Cerebellar cortex (tissue), 1 donor: Measurements from ENCODE around the gene ATP6V1G3.
A peak's percentile ranks its signal among the peaks of the same experiment; 100 is the strongest.
"Not testable (repeated sequence)": the region's sequence is repeated elsewhere in the genome, so short reads cannot be mapped to it uniquely, and the experiment has no call there.

ENCODE experiments used
- DNase-seq: peaks from one replicate; pipeline ENCODE4 v3.0.0-alpha.2; 2015; ENCODE audit warnings: low spot score

ATP6V1G3 gene

GRCh38 chr1:198542632-198543031, 2.2 kb upstream of the ATP6V1G3 start:
- no peak for DNase-seq

DNA sequence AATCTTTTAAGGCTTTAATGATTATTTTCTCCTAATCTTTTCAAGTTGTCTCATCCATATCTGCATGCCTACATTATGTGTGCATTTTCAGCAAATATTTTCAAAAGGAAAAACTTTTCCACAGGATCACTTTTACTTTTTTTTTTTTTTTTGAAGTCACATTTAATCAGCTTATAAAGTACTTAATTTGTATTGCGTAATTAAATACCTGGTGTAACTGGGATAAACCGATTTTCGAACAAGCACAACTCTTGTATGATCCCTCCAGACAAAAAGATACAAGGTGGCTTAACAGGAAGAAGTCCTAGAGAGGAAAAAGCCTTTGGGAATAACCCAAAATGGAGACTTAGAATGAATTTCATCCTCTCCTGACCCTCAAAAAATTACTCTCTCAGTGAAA, 1.3 kb upstream of the ATP6V1G3 start:
- no peak for DNase-seq

GRCh38 chr1:198538579-198539364, 1.7 kb downstream of the ATP6V1G3 start:
- no peak for DNase-seq

GRCh38 chr1:198535631-198536030, 4.8 kb downstream of the ATP6V1G3 start:
- no peak for DNase-seq

DNA sequence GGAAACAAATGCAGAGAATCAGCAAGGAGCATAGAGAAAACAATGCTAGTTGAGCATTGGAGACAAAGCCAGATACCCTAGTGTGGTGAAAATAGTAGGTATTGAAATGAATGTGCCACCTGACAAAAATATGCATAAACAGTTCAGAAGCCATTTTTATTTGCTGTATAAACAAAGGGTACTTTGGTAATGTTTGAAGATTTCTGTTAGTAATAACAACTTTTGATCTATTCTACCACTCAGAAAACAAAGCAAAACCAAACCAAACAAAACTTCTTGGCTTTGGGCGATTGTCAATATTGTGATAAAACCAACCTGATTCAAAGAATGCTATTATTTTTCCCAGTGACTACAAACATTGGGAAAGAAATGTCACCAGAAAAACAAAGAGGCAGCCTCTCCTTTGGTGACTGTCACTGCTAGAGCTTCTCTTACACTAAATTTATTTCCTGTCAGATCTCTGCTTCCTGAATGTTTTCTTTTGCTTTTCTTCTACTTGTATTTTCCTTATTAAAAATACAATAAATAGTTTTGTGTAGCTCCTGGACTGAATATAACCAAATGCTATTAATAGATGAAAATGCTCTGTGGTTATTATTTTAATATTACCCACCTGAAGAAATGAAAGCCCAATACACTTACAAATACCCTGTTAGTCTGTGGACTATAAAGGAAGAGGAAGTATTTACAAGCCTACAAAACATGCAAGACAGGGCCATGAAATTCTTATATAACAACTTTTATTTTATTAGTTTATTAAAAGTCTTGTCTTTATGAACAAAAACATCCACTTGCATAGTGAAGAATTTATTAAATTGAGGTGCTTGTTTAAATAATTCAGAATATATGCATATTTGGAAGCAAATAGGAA, 5.7 kb downstream of the ATP6V1G3 start:
- DNase-seq = no peak

DNA sequence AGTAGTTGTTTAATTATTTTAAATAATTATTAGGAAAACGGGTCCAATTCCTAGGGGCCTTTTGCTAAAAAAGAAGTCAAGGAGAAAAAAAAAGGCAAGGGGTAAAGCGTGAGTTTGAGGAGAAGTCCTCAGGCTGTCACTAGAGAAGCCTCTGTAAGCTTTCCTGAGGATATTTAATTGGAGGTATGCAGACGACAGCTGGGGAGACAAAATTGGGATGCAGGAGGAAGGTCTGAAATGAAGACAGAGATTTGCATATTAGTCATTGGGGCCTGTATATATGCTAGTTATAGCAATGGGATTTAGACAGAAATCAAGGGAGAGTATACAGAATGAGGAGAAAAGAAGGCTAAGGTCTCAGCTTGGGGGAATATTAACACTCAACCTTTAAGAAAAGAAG, 8.6 kb downstream of the ATP6V1G3 start:
- no peak for DNase-seq

DNA sequence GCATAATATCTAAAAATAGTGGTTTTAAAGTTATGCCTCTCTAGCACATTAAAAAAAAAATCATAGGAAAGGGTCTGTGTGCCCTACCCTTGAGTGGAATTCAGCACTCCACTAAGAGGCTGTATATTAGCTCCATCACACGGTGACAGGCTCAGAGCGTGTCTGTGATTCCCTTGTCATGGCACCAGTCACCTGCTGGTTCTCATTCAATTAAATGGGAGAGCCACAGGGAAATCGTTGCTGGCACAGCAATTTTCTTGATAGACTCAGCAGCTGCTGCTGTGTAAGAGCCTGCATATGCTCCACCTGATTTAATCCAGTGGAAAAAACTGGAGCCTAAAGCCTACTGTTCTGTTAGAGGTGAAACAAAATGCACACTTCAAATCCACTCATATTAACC, 9.5 kb downstream of the ATP6V1G3 start:
- no peak for DNase-seq

DNA sequence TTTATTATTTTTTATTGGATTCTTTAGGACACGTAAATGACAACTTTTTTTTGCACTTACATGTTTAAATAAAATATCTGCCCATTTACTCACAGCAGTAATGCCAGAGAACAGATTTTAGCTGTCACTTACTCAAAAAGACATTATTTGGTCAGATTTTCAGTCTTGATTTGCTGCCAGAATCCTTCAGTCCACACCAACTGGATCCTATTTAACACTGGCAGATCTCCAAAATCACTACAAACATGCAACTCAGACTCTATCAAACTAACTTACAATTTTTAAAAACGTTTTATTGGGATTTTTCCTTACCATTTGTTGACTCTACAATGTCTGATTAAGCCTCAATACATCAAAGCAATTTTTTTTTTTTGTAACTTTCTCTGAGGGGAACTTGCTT, 11.1 kb downstream of the ATP6V1G3 start:
- DNase-seq = peak; percentile 19

DNA sequence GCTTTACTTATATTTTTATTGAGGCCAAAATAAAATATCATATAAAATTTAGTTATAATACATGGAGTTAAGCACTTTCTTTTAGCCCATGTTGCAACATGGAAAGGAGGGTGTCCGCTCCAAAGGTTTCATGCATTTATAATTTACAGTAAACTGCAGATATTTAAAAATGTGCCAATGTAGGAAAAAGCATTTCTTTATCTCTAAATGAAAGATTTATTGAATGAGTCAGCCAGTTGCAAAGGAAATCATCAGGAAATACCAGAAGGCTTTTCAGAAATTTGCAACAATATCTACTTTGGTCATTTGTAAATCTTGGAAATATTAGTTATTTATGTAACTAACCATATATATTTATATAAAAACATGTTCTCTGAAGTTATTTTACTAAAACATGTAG, 12.1 kb downstream of the ATP6V1G3 start:
- DNase-seq = no peak

DNA sequence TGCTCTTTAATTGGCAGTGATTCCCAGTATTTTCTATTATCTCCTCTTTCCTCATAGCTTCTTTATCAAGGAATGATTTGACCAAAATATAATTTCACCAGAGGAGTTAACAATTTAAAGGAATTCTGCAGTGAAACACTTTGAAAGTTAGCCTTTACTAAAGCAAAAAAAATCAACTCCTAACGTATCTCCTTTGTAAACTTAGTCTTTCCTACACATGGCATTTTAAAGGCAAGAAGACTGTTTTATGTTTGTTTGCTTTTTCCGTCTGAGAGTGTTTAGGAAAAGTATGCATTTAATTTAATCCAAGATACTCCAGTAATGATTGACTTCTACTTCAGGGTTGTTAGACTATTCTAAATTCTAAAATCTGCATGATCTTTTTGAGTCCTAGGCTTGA, 15.9 kb downstream of the ATP6V1G3 start:
- DNase-seq = no peak

DNA sequence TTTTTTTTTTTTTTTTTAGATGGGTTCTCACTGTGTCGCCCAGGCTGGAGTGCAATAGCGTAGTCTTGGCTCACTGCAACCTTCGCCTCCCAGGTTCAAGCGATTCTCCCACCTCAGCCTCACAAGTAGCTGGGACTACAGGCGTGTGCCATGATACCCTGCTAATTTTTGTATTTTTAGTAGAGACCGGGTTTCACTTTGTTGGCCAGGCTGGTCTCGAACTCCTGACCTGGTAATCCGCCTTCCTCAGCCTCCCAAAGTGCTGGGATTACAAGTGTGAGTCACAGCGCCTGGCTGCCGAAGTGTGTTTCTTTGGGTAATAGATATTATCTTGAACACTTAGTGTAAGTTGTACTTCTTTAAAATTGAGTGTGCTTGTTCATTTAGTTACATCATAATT, 16.4 kb downstream of the ATP6V1G3 start:
- DNase-seq = not testable (repeated sequence)

DNA sequence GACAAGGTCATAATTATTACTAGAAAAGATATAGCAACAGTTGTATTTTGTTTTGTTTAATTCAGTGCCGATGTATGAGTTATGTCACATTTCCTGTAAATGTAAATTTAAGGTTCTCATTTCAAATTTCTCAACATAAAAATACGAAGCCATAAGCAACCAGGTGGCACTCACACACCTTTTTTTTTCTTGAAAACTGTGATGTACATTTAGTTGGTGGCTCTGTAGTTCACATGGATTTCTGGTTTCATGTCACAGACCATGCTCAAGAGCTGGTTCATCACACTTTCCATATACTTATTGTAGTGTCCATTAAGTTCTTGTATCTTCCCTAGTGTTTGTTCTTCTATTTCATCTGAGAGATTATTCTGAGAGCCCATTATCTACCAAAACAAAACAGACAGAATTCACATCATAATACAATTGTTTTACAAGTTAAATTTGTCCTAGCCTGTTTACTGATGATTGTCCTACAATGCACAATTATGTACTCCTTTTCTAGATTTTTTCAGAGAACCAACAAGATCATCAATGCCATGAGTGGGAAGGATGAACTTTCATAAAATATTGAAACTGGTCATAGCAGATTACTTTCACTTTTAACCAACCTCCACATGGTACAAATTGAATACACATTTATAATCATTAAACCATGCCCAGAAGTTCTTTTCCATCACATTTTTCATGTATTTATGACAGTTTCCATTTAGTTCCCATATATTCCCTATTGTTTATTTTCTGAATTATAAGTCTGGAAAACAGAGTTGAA, 17.1 kb downstream of the ATP6V1G3 start:
- DNase-seq = no peak

- DNase-seq = no peak
Observed at GRCh38 chr1:198520524-198521254, 19.8 kb downstream of the ATP6V1G3 start.

DNA sequence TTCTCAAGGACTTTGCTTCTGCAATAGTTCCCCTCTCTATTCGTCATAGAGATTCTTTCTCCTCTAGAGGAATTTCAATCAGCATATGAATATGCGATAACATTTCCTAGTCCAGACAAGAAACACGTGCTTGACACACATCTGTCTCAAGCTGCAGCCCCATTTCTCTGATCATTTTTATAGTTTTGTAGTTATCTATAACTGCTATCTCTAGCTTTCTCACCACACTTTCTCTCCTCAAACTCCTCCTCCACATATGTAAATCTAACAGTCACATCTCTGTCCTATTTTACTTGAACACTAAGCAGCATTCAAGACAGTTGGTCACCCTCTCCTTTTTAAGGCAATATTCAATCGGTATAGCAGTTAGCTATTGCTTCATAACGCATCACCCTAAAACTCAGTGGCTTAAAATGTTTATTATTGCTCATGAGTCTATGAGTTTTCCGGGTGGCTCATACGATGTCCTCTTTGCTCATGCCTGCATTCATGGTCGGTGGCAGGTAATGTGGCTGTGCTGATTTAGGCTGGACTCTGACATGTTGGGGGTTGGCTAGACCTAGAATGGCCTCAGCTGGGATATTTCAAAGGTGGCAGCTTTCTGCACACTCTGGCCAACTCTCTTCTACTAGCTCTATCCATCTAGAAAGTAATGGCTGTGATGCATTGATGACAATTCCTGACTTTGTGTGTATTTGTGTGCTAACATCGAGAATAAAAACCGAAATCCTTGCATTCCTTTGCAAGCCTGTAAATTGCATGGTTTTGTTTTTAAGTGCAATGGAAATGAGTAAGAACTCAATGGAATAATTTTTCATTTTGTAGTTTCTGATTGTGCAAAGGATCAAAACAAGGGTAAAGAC, 20.6 kb downstream of the ATP6V1G3 start:
- no peak for DNase-seq

DNA sequence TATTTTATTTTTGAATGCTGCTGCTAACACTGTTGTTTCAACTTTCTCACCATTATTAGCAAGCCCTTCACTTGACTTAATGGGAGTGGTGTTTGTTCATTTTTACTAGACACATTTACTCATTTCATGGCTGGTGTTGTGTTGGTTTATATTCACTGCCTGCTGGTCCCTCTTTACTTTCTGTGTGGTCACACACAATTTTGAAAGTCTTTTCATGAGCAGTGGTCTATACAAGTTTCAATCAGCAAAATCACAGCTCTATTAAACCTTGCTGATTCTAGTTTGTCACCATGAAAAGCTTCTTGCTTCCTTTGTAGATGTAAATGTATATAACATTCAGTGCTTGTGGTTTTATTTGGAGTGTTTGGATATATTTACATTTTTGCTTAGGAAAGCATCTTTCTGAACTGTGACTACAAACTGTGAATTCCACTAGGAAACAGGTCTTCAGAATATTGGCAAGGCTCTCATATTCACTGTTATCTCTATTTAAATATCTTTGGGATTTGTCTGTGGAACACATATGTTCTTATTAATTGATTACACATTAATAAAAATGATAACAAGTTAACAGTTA, 22.8 kb downstream of the ATP6V1G3 start:
- DNase-seq = no peak

DNA sequence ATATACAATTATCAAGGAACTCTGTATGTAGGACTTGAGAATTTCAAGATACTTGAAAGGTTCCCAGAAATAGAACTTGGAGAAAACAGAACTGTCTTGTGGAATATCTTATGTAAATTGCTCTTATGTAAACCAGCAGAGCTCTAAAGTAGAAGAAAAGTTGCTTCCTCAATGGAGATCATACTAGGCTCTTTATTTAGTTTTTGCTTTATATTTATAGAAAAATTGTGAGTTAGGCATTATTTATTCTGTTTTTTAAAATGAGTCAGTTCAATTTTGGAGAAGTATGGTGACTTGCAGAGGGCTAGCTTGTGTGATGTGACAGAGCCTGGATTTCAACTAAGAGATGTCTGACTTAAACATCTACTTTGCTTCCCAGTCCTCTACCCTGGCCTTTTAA, 40.4 kb downstream of the ATP6V1G3 start:
- DNase-seq = no peak

GRCh38 chr1:198499588-198499987, 40.9 kb downstream of the ATP6V1G3 start:
- DNase-seq = no peak

DNA sequence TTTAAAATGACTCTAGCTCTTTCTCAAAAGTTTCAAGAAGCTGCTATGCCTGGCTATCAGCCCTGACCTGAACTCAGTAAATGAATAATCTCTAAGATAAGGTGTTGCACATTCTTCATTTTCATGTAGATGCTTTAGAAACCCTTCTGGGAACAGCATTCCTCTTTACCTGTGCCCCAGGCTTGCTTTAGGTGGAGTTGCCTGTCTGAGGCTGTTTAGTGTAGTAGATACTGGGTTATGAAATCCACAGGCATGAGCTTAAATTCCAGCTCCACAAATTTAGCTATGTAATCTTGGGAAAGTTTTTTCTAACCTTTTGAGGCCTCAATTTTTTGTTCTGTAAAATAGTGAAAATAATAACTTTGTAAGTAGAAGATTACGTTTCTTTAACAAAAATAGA, 41.6 kb downstream of the ATP6V1G3 start:
- DNase-seq = no peak

DNA sequence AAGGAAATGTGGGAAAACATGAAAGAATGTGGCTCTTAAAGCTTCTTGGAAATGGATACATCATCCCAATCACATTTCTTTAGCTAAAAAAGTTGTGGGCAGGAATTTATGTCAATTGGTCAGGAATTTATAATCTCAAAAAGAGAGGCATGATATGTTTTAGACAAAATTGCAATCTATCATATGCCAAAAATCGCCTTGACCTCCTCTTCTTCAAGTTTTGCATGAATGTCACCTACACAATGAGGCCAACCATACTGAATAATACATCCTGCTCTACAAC, 42.4 kb downstream of the ATP6V1G3 start:
- DNase-seq = no peak

- no peak for DNase-seq
Observed at GRCh38 chr1:198497326-198498102, 43.0 kb downstream of the ATP6V1G3 start.
